ENCODE measurements around the gene ATP13A4.

- TF ChIP-seq ZNF274 (IDR thresholded peaks at IDR 0.05; ENCODE audit: low read depth, low read length) (no peak), SUZ12 (IDR thresholded peaks at IDR 0.05; ENCODE audit: extremely low read depth, insufficient read depth, insufficient read length) (no peak)
Measured at GRCh38 chr3:193502871-193503270, 51.8 kb downstream of the ATP13A4 start.
